C1 segment of cervical spinal cord (tissue), 14 donors: ENCODE measurements around the gene PSAP.
A peak's percentile ranks its signal among the peaks of the same experiment; 100 is the strongest.
"Not testable (repeated sequence)": the region's sequence is repeated elsewhere in the genome, so short reads cannot be mapped to it uniquely, and the experiment has no call there.

Experiments used
- DNase-seq, 14 donors: peaks; one replicate each; lab custom pipeline; 2025; lab: John Stamatoyannopoulos, UW

Gene PSAP

DNA sequence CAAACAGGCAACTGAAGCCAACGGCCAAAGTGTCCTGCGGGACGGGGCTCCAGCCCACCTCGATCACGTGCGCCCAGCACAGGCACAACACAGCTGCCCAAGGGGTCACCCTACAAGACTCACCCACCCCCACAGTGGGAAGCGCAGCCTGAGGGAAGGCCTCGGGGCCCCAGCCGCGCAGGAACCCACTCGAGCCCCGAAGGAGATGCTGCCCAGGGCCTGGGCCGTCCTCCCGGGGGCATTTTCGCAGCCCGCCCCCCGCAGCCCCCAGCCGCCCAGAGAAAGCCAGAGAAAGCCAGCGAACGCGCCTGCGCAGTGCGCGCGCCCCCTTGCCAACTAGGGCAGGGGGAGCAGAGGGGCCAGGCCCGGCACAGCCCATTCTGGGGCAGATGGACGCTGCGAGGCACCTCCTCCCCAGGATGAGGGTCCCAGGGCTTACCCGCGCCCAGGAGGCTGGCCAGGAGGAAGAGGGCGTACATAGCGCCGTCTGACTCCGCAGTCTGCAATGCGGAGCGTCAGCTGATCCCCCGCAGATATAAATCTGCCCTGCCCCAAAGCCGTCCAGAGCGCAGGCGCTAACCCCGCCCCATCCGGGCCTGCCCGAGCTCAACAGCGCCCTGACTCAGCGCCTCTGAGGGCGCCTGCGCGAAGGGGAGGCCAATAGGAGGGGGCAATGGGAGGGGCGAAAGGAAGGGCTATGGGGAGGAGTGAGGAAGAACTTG lies at the start of gene PSAP:
PSAP (minus strand) TSS at position 509 of the 722 bp plus-strand sequence; CDS start at position 479, 30 bp downstream.
- DNase-seq, result peak; percentile 83 to 100 (median 95)

DNA sequence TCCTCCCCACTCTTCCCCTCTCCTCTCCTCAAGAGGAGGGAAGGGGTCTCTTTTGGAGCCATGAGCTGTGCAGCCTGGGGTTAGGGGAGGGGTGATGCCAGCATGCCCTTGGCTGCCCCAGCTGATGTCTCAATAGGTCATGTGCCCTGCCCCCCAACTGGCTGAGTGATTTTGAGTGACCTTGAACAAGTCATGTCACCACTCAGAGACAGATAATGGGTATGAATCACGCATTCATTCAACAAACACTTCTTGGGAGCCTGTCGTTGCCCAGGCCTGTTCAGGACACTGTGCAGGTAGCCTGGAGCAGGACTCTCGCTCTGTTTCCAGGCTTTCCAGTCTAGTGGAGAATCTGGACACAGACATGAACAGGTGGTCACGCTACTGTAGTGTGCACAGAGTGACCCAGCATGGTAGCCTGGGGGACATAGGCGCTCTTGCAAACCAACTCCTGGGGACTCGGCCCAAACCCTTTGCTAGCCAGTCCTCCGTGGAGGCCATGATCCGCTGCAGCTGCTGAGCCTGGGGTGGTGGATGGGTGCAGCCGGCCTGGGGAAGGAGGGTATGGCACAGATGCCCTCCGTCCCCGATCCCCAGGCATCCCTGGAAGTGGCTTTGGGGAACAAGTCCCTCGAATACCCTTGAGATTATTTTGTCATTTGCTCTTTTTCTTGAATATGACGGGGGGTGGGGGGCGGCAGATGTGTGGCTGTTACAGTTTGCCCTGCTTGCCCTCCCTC lies 49.6 kb upstream of the PSAP start:
- DNase-seq, result no peak

DNA sequence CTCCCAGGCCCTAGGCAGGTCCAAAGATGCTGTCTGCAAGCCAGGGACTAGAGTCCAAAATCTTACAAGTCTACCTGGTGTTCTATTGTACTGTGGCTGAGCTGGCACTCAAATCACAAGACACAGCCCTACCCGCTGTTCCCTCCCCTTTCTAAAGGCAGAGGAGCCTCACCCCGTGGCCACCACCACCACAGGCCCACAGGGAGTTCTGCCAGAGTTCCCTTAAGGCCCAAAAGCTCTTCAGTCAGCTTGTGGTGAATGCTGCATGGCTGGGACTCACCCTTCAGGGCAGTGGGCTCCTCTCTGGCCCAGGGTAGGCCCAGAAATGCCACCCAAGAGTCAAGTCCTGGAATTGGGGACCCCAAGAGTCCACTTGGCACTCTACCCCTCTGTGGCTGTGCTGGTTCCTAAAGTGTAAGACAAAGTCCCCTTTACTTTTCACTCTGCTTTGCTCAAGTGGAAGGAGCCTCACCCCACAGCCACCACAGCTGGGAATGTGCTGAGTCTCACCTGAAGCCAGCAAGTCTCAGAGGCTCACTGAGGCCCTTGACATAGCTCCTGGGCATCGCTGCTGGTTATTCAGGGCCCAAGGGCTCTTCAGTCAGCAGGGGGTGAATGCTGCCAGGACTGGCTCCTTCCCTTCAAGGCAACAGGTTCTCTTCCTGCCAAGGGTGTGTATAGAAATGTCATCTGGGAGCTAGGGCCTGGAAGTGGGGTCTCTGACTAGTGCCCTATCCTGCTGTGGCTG lies 48.8 kb upstream of the PSAP start:
- no peak for DNase-seq

DNA sequence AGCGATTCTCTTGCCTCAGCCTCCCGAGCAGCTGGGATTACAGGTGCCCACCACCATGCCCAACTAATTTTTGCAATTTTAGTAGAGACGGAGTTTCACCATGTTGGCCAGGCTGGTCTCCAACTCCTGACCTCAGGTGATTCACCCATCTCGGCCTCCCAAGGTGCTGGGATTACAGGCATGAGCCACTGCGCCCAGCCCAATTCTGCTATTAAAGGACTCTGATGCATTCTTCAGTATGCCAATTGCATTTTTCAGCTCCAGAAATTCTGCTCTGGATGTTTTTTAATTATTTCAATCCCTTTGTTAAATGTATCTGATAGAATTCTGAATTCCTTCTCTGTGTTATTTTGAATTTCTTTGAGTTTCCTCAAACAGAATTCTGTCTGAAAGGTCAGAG lies 47.3 kb upstream of the PSAP start:
- DNase-seq, result not testable (repeated sequence)

DNA sequence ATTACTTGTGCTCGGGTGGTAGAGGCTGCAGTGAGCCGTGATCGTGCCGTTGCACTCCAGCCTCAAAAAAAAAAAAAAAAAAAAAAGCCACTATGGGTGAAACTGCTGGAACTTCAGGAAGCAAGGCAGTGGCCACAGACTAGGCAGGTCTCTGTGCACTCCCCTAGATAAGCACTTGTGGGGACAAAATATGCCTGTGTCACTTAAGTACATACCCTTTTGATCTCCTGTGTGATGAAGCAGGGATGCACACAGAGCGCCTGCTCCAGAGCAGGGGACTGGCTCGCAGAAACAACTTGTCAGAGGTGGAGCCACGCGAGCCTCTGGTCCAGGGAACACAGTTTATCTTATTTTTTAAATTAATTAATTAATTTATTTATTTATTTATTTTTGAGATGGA lies 42.9 kb upstream of the PSAP start:
- no peak for DNase-seq

DNA sequence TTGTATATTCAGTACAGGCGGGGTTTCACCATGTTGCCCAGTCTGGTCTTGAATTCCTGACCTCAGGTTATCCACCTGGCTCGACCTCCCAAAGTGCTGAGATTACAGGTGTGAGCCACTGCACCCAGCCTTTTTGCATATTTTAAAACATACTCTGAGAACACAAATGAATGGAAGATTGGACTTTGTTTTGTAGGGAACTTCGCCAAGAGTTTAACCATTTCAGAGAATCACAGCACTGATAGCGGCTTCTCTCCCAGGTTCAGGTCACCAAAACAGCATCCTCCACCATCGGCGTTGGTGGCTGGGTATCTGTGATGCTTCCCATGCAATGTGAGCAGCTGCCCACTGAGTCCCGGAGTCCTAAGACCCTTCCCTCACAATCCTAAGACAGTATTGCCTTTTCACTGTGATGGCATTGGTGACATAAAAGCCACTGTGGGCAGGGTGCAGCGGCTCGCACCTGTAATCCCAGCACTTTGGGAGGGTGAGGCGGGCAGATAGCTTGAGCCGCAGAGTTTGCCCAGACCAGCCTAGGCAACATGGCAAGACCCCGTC lies 42.3 kb upstream of the PSAP start:
- DNase-seq, result no peak

DNA sequence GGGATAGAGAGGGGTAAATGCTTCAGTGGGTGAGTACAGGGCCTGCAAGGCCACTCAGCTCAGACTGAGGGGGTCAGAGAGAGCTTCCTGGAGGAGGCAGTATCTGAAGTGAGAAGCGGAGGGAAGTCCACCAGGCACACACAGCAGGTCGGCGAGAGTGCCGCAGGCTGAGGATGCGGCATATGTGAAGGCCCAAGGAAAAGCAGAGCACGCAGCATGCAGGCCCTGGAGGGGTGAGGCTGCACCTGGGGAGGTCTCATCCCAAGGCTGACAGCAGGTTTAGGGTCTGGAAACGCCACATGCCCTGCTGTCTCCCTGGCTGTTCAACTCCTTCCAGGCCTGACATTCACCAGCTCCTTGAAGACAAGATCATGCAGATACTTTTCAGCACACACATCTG lies 40.4 kb upstream of the PSAP start:
- no peak for DNase-seq

DNA sequence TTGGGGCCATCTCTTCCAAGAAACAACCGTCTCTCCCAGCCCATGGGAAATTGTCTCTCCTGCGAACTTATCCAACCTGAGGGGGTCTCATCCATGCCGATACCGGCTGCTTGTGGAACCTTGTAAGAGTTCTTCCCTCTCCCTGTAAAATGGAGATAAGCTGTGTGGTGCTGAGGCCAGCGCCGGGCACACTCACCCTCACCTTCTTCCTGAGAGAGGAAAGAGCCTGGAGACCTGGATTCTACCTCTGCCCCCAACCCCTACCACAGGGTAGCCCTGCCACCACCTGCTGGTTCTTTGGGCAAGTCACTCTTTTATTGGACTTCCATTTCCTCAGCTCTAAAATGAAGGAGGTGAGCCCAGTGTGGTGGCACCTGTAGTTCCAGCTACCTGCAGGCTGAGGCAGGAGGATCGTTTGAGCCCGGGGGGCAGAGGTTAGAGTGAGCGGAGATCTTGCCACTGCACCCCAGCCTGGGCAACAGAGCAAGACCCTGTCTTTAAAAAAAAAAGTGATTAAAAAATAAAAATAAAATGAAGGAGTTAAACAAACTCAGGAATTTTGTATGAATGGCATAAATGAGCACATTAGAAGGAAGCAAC lies 38.4 kb upstream of the PSAP start:
- no peak for DNase-seq

DNA sequence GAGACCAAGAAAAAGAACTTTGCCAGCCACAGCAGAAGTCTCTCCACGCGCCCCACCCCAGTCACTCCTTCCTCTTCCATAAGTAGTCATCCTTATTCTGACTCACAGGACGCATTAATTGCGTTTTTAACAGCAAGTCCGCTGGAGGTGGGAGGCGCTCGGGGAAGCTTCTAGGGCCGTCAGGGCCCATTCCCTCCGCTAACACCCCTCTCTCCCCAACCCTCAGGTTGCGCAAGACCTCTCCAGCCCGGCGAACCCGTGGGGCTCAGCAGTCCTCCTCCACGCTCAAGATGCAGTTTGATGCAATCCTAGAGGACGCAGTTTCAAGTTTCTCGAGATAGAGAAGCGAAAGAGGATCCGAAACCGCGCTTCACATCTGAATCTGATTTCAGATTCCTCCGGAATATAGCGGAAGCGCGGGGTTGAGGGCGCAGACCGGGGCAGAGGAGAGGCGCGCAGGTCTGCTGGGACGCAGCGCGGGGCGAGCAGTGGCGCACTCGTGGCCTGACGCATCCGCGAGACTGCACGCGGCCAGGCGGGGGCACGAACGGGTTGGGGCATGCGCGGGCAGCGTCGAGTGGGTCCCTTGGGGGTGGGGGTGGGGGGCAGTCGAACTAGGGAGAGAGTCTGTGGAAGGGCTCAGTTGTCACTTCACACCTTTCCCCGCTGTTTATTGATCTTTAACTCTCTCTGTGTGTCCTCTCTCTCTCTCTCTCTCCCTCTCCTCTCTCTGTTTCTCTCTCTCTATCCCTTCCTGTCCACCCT lies 37.8 kb upstream of the PSAP start:
- DNase-seq, result peak in 13 of 14 donors; percentile 34 to 91 (median 79)

DNA sequence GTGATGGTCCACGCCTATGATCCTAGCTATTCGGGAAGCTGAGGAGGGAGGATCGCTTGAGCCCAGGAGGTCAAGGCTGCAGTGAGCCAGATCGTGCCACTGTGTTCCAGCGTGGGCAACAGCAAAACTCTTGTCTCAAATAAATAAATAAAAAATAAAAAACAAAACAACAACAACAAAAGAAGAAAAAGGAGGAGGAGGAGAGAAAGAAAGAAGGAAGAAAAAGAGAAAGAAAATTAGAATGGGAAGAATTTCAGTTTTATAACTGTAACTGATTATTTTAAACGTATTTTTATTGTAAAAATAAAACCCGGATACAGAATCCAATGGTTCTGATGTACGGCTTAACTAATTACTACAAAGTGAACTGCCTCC lies 37.2 kb upstream of the PSAP start:
- DNase-seq, result no peak

DNA sequence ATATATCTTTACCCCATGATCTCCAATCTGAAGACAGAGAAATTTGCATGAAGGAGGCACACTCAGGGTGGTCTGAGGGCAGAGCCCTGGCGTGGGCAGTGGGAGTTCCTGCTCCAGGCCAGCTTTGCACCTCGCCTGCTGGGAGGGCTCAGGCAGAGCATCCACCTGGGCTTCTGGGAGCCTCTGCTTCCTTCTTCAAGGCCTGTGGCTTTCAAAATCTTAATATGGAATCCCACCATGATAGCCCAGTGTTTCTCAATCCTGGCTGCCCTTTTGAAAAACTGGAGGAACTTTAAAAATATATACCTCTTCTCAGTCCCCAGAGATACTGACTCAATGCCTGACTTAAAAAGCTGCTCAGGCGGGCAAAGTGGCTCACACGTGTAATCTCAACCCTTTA lies 36.7 kb upstream of the PSAP start:
- no peak for DNase-seq

DNA sequence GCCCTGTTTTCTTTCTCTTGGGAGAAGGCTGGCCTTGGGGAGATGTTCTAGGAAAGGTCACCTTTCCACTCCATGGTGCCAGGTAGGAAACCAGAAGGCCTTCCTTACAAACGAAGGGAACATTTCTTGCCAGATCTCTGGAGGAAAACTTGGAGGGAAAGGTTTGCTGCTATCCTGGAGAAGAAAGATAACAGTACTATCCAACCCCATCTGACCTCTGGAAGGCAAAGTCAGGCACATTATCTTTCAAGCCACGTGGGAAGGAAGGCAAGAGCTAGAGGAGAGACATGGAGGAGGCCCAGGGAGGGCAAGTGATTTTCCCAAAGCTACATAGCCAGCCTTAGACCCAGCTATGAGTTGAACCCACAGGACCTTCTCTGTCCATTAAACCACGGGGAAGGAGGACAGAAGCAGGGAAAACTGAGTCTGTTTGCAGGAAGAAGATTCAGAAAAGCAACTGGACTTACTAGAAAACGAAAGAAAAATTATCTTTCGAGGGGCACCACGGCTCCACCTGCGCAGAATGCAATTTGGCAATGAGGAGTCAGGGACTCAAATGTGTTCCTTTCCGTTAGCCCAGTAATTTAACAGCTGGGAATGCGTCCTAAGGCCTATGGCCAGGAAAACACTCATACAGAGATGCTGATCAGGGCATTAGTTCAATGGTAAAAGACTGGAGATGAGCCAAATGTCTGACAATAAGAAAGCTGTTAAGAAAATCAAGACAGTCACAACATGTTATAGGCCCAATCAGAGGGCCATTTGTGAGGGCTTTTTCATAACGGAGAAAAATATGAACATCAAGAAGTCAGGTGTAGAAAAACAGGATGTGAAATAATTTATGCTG lies 32.0 kb upstream of the PSAP start:
- no peak for DNase-seq

DNA sequence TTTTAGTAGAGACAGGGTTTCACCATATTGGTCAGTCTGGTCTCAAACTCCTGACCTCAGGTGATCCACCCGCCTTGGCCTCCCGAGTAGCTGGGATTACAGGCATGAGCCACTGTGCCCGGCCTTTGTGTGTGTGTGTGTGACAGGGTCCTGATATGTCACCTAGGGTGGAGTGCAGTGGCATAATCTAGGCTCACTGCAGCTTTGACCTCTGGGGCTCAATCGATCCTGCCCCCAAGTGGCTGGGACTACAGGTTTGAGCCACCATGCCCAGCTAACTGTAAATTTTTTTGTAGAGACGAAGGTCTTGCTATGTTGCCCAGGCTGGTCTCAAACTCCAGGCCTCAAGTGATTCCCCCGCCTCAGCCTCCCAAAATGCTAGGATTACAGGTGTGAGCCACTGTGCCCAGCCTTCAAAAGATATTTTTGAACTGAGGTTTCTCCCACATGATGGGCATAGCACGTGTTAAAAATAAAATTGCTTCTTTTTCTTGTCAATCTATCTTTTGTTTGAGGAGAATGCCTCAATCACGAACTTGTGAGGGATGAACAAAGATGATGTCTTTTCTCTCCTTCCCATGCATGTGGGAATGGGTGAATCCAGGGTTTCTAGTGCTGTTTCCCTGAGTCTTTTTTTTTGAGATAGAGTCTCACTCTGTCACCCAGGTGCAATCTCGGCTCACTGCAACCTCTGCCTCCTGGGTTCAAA lies 30.8 kb upstream of the PSAP start:
- no peak for DNase-seq

DNA sequence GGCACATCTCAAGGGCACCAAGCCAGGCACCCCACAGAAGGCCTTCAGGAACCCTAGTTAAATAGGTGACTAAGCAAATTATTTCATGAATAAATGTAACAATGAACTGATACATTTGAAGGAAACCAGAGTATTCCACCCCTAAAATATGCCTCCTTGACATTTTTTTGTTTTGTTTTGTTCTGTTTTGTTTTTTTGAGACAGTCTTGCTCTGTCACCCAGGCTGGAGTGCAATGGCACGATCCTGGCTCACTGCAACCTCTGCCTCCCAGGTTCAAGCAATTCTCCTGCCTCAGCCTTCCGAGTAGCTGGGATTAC lies 30.2 kb upstream of the PSAP start:
- DNase-seq, result not testable (repeated sequence)

DNA sequence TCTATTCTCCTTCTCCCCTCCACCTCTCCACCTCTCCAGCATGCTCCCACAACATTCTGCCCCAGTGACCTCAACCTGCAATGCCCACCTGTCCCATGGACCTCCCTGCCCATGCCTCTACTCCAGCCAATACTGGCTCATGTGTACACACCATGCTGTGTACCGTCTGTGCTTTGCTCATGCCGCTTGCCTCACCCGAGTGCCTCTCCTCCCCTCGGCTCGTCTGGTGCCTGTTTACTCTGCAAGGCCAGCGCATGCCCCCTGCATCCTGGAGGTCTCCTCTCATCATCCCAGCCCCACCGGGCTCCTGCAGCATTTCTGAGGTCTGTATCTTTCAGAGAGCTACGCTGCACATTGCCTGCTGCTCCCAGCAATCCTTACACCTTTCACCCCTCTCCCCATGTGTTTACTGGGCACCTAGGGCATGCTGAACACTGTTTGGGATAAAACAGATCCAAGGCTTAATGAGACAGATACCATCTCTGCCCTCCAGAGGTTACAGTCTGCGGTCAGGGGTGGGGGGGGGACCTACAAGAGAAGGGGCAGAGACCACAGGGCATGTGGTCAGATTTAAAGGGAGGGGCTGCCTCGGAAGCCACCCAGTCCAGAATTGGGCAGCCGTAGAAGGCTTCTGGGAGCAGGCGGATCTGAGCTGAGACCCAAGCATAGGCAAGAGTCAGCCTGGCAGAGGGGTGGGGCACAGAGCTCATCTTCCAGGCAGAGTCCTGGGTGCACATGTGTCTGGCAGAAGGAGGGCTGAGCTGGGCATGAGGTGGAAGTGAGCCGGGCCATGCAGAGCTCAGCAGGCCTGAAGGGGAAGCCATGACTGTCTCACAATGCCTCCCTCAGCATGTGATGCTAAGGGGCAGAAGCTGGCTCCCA lies 29.6 kb upstream of the PSAP start:
- peak in 11 of 14 donors; percentile 19 to 97 (median 48) for DNase-seq

DNA sequence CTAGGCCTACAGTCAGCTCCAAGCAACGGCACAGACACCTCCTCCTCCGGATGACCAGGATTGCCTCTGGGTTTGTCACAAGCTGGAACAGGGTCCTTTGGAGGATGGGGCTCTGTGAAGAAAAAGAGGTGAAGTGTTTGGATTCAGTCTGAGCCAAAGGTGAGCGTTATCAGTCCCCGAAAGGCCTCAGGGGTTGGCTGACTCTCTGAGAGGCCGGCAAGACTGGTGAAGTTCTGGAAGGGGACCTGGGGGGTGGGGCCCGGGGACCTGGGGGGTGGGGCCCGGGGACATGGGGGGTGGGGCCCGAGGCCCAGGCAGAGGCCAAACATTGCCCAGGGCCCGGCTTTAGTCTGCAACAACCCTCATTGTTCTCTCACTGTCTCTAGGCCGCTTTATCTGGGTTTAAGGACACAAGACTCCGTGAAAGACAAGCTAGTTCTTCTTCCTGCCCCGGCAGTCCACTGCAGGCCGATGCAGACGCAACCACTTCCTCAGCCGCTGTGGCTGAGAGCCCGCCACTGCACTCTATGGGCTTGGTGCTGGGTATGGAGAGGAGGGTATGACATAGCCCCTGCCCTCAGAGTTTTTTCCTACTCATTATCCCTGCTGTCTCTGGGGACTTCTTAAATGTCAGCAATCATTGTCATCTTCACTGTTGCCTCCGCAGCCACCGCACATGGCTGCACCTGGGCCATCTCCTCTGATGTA lies 27.4 kb upstream of the PSAP start:
- DNase-seq, result peak in 2 of 14 donors; percentile 24 to 44

DNA sequence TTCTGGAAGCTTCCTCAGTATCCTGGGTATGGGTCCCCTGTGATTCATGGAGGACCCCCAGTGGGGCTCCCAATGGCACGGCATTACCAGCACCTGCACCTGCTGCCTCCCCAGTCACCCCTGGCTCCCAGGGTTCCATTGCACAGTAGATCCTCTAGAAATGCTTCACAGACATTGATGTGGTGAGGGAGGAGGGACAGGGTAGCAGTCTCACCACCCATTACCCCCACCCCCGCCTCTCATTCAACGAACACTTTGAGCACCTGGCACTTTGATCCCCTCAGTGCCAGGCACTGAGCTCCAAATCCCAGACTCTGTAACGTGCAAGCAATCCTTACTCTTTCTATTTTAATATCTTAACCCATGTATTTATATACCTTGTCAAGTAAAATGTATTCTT lies 26.8 kb upstream of the PSAP start:
- no peak for DNase-seq
